Uterus (tissue), 2 donors: ENCODE measurements around the gene OR1I1.

Source experiments
- CTCF ChIP-seq, 4 experiments: fragments of 200-600 bp in 2 of 4; fragments of 450-650 bp in 2 of 4; sonication (generic) in 2 of 4; IDR thresholded peaks; one replicate each; pipeline ENCODE4 v1.5.1; 2016 to 2019; ENCODE audit warnings: antibody characterized with exemption in 4 of 4, mild to moderate bottlenecking in 2 of 4, moderate library complexity in 1 of 4
- POLR2A ChIP-seq, 2 donors: fragments of 450-650 bp; IDR thresholded peaks; one replicate each; pipeline ENCODE4 v1.6.1; 2016; ENCODE audit warnings: antibody characterized with exemption in 2 of 2, mild to moderate bottlenecking in 1 of 2, moderate library complexity in 1 of 2

GRCh38 chr19:15110418-15110815 is 28.4 kb downstream of the OR1I1 start:
- no peak for TF ChIP-seq CTCF (IDR thresholded peaks at IDR 0.05)
- TF ChIP-seq POLR2A (IDR thresholded peaks at IDR 0.05): no peak
